Stimulated activated CD8-positive, alpha-beta memory T cell treated with anti-CD3 and anti-CD28 coated beads, Interleukin-15, amount 100 ng/mL, for 24 hours (primary cell): ENCODE results near the gene GBA2.

Experiments
- DNase-seq: peaks from one replicate; pipeline ENCODE4 v3.0.0-alpha.2; 2020; ENCODE audit warnings: low read depth

GBA2 gene

DNA sequence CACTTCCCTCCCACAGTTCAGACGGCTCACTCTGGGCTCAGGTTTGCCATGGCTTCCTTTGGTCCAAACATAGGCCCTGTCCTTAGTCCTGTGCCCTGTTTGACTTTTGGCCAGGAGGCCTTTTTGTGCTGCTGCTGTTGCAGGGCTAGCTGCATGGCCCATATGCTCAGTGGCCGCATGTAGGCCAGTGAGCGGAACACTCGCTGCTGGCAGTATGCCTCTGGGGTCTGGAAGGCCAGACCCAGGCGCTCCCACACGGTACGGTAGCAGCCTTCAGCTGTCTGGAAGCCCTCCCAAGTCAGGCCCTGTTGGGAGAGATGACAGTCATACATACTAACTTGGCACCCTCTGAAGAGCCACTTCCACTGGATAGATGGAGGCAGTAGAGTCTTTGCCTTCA, 11.9 kb downstream of the GBA2 start:
- no peak for DNase-seq

DNA sequence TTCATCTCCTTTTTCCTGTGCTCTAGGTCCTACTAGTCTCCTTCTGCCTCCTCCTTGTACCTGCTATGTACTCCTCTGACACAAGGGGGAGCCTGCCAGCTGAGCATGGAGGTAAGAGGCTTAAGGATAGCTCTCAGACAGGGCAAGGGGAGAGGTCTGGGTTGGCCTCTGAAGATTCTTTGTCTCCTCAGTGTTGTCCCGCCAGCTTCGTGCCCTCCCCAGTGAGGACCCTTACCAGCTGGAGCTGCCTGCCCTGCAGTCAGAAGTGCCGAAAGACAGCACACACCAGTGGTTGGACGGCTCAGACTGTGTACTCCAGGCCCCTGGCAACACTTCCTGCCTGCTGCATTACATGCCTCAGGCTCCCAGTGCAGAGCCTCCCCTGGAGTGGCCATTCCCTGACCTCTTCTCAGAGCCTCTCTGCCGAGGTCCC, 12.8 kb downstream of the GBA2 start:
- DNase-seq = no peak

DNA sequence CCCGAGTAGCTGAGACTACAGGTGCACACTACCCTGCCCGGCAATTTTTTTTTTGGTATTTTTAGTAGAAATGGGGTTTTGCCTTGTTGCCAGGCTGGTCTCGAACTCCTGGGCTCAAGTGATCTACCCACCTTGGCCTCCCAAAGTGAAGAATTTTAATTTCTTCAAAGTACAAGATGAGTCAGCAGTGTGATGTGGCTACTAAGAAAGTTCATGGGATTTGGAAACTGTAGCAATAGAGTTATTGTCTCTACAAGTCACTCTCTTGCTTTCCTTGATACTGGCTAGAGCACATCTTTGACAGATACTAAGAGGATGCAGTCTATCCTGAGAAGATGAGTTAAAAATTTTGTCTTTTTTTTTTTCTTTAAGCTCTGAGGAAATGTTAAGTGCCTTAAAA, 14.9 kb downstream of the GBA2 start:
- DNase-seq = no peak

DNA sequence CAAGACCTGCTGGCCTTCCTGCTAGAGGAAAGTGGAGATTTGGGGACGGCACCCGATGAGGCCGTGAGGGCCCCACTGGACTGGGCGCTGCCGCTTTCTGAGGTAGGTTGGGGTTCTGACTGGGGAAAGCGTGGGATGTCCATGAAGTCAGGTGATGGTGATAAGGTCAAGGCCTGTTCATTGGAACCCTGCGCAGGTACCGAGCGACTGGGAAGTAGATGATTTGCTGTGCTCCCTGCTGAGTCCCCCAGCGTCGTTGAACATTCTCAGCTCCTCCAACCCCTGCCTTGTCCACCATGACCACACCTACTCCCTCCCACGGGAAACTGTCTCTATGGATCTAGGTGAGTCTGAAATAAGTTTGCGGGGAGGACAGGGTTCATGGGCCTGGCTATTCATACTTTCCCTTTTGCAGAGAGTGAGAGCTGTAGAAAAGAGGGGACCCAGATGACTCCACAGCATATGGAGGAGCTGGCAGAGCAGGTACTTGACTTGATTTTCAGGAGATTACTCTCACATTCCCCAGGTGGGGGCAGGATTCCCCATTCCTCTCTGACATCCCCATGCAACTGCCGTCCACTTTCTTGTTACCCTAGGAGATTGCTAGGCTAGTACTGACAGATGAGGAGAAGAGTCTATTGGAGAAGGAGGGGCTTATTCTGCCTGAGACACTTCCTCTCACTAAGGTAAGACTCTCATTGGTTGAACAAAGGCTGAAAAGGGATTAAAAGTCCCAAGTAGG, 16.1 kb downstream of the GBA2 start:
- DNase-seq = no peak

DNA sequence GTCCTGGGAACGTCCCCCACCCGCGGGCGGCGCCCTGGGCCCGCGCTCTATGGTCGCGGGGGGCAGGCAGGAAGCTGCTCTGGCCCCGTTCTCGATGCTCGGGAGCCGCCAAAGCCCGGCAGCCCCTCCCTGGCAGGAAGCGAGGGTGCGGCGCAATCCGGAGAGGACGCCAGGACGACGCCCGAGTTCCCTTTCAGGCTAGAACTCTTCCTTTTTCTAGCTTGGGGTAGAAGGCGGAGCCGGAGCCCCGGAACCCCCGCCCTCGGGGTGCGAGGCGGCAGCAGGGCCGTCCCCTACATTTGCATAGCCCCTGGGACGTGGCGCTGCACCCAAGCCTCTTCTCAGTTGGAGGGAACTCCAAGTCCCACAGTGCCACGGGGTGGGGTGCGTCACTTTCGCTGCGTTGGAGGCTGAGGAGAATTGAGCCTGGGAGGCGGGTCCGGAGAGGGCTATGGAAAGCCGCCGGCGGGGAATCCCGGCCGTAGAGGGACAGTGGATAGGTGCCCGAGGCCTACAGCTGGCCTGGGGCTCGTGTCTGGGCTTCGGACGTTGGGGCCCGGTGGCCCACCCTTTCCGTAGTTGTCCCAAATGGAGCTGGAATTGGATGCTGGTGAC, 16.7 kb downstream of the GBA2 start, which contains the start of the genes CREB3 and TLN1:
Gene CREB3 (plus strand): TSS at position 482 of the 615 bp plus-strand sequence. CDS start 107 bp downstream, at position 589.
Gene TLN1 (minus strand): TSS at position 11 of the 615 bp plus-strand sequence. CDS start 6,501 bp downstream, outside the sequence.
- peak; percentile 77 for DNase-seq

DNA sequence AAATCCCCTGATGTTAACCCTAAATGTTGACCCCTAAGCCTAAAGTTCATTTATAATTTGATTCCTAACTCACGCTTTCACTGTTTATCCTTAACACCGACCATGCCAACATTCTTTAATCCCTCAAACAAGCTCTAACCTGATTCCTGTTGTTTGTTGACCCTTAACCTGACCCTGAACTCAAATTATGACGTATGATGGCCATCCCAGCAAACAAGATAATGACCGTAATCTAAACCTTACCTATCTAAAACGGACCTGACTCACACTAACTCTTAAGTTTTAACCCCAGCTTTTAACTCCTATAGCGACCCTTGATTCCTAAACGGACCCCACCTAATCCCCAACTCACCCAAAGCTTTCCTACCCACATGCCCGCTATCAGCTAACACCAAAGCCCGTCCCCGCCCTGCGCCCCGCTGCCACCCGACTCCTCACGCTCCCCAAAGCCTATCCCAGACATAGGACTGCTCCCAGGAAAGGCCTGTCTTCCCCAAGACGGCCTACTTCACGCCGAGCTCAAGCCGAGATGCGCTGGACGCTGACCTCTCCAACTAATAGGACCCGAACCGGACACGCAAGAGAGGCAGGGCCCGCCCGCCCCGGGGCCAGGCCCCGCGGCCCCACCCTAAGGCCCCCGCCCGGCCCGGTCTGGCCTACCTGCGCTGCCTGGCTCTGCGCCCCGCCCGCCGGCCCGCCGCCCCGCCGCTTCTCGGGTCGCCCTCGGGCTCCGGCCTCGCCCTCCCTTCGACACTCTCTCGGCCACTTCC, 17.4 kb downstream of the GBA2 start:
- DNase-seq = no peak

DNA sequence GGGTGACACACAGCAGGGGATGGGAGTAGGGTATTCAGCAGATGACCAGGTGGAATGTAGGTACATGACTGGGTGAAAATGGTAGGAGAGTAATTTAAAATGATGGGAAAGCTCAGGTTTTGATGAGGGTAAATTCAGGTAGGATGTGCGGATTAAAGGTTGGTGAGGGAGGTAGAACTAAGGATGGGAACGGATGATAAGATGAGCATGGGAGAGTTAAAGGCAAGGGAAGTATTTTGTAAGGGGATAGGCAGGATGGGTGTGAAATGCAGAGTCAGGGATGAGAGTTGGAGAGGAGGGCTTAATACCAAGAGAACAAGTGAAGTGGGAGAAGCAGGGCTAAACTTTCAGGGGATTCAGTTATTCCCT, 18.6 kb downstream of the GBA2 start:
- no peak for DNase-seq

DNA sequence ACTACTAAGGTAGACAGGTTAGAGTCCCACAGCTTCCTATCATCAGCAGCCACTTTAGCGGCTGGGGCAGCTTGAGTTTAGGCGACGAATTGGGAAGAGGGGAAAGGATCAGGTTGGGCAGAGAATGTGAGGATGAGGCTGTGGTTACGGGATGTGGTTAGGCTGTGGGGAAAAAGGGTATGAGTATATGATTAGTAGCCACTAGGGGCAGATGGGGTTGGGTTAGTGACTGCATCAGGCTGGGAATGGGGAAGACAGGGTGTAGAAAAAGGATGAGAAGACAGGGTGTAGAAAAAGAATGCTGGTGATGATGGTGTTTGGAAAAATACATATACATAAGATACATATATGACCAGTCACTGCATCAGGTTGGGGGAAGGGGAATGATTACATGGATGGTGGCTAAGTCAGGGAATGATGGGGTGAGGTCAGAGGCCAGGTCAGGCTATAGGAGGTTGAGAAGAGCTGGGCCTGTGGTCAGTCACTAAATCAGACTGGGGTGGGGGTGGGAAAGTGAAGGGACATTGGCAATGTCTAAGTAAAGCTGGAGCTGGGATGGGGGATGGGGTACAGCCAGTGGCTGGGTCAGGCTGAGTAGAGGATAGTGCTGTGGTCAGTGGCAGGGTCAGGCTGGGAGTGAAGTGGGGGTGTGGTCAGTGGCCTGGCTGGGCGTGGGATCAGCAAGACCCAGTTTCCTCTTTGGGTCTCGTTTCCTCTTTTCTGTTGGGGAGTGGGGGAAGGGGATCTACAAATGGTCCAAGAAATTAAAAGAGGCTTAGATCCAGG, 19.1 kb downstream of the GBA2 start:
- no peak for DNase-seq

DNA sequence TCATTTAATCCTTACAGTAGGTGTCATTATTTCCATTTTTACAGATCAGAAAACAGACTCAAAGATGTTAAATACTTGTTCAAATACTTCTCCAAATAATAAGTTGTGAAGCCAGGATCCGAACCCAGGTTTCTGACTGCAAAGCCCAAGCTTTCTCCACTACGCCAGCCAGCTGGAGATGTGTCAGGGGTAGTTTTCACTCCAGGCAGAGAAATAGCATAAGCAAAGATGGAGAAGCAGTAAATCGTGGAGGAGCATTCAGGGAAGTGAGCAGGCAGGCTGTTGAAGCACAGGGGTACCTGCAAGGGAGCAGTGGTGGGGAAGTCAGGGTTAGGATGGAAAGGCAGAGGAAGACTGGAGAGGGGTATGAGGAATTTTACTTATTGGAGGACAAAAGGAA, 19.9 kb downstream of the GBA2 start:
- DNase-seq = no peak

DNA sequence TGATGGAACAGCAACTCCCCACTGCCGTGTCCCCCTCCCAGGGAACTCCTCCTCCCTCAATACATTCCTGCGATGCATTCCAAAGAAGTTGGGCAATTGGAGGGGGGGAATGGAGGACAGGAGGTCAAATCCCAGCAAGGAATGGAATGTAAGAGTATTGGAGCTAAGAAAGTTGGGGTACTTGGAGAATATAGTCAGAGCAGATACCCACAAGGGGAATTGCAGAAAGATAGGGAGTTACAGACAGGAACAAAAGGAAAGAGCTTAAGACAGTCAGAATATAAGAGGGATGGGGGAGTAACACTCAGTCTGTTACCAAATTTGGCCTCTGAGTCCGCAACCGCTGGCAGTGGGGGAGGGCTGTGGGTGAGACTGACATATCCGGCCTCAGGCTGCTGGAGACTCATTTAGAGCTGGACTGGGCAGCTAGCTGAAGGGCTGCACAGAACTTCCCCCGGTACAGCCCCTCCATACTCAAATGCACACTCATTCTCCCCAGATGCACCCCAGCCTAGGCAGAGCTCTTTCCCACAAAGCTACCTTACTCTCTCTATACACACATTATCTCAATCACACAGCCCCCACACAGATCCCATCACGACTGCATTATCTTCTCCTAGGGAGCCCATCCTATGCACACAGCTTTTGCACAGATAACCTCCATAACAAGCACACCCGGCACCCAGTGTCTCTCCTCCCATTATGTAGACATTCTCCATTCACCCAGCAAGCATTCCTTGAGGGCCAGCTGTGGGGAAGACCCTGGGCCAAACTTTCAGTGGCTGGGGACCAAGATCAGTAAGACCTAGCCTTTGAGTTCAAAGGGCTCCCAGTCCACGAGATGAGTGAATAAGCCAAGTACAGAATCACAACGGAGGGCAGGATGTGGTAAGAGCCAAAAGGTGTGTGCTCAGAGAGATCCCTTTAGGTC, 20.7 kb downstream of the GBA2 start:
- DNase-seq = no peak

DNA sequence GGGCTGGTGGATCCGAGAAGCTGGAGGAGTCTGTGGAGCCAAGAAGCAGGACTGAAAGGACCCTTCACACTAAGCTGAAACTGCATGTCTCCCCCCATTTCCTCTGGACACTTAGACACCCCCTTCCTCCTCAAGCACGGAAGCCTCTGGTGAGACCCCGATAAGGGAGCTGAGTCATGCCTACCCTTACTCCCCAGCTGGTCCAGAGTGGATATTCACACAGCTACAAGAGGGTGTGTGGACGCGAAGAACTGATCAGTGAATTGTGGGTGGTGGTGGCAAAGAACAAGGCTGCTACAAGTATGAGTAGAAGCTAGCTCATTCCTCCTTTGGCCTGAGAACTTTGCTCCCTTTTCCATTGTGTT, 21.4 kb downstream of the GBA2 start:
- DNase-seq = no peak

DNA sequence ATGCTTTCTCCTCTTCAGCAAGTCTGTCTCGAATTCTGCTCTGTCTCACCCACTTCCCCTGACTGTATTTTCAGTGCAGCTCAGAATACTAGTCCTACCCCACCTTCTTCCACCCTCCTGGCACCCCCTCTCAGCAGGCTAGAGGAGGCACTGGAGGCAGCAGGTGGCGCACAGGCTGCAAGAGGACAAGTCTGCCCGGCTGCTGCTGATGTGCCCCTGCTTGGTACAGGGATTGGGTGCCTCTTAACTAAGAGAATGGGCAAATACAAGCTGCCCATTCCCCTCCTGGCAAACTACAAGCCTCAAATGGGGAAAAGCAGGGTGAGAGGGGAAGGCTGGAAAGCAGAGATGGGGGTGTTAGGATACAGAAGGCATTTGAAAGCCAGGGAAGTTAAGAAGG, 22.1 kb downstream of the GBA2 start:
- DNase-seq = no peak

DNA sequence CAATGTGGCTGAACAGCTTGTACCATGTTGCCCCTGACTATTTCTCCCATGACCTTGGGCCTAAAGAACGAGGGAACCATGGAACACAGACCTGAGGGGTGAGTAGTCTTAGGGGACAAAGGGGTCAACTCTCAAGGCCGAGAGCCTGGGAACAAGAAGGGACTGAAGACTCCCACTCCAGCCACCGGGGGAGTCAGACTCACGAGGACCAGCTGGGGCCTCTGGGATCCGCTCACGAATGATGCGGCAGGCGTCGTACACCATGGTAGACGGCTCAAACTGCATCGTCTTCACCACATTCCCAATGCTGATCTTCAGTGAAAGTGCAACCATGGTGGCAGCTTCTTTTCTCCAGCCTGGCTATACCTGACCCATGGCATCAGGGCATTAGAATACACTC, 23.7 kb downstream of the GBA2 start:
- no peak for DNase-seq

DNA sequence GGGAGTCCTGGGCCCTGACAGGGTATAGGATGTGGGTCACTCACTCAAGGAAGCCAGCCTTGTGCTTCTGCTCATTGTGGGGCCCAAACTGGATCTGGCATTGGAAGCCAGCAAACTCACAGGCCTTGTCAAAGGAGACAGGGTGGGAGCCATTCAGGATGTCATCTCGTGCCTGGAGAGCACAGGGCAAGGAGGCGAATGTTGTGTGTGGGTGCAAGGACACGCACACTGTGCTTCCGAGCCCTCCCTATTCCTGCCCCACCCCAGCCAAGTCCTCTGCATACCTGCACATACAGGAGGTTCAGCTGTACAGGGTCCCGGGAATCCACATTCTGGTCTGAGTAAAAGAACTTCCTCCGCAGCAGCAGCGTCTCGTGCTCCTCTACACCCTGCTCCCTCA, 25.1 kb downstream of the GBA2 start:
- no peak for DNase-seq

DNA sequence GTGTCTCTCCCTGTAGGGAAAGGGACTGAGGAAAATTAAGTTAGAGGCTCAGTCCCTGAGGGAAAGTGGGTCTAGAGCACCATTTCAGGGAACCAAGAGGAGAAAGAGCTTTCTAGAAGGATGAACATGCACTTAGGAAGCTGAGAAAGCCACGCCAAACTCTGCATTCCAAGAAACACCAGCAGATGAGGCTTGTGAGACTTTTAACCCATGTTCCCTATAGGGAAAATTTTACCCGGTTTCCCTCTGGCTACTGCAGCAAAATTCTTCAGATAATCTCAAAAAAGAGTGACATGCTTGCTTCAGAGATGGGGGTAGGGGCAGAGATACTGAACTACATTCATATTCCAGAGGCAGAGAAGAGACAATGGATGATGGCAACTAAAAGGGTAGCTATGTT, 25.6 kb downstream of the GBA2 start:
- no peak for DNase-seq

DNA sequence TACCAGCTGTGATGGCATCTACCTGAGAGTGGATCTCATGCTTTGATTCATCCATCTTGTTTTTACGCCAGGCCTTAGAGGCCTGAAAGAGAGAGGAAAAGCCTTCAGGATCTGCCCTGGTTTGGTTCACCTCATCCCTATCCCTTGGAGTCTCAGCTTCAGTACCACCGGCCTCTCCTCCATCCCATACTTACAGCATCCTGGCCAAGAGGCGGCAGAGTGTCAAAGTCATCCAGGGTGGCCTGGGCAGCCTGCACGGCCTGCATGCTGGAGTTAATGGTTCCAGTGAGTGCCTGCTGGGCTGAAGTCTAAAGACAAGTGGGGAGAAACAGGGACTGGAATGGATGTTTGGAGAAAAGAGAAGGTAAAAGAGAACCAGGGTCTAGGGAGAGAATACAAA, 29.5 kb downstream of the GBA2 start:
- no peak for DNase-seq

DNA sequence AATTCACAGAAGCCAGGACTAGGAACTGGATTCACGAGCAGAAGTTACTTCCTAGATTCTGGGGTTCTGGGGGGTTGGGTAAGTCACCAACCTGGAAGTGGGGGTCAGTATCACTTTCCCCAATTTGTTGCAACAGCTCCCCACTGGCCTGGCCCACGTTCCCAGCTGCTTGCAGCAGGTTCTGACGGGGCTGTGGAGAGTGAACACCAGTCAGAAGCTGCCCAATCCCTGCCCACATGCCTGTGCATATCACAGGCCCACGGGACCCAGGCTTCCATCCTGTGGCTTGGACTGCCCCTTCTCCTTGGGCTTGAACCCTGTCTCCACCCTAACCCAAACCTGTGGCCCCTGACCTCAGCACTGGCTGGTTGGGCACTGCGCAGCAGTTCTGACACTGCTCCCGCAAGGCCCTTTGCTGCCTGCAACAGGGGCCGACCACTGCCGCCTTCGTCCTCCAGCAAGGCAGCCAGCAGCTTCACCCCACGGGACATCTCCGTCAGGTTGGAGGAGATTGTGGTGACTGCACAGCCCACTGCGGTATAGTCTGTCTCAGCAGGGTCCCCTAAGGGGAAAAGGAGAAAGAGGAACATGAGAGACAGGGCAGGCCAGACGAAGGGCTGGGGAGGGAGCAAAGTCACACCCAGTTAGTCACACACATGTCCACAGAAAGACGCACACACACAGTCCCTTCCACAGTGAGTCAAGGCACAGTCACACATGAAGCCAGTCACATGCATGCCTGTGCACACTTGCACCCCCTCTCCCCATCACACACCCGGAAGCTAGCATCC, 30.1 kb downstream of the GBA2 start:
- DNase-seq = no peak

DNA sequence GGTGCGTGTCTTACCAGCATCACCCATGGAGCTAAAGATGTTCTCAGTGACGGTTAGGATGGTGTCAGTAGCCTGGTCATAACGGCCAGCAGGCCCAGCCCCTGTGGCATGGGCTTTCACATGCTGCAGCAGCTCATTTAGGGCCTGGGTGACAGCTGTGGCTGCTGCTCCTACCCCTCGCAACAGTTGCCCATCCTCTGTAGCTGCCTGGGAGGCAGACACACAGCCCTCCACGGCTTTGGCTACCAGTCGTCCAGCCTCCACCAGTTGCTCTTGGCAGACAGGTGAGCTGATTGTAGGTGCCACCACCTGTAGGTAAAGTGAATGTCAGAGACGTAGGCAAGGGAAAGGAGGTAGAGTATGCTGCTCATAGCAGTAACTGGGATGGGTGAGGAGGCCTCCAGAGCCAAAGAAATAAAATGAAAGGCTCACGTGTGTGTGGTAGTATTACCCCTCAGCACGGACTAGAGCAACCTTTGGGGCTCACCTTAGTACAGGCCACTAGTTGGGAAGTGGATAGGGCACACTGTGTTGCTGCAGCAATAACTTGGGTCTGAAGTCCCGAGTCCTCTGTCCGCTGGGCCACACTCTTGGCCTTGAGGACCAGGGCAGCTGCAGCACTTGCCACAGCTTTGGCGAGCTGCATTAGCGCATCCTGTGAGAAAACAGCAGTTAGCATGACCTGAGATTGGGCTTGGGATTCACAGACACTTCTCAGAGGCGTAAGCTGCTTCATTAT, 31.7 kb downstream of the GBA2 start:
- DNase-seq = no peak

DNA sequence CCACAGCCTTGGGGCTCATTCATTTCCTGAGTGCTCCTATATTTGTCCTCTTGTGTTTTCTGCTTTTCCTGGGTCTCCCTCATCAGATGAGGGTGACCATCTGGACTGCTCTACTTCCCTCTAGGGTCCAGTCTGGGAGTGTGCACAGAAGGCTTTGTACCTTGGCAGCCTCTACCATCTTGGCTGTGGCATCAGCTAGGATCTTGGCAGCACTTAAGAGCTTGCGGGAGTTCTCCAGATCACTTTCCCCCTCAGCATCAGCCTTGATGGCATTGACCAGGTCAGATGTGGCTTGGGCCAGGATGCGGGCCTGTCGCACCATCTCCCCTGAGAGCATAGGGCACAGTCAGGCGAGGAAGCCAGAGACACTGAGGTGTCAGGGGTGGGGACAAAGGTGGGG, 32.8 kb downstream of the GBA2 start:
- no peak for DNase-seq
